ENCODE results near the gene BCL7B.

- TF ChIP-seq POLR2A (IDR thresholded peaks at IDR 0.05; ENCODE audit: low read length) (no peak), GATA1 (IDR thresholded peaks at IDR 0.05; ENCODE audit: low read depth, low read length) (no peak)
These were observed 42.4 kb upstream of the BCL7B start for GRCh38 chr7:73599916-73600315.

Data from erythroblast (primary cell).